ENCODE data around the gene FOXP1. TPM values are rescaled to one million over a fixed set of nuclear protein-coding genes. Genes with fewer than 3 reads are reported as not detected.

Gene FOXP1
- total and polyA plus RNA-seq, 2 of the 13 experiments (the other 11 are each of a cell fraction or from before 2014, with no cell fraction given), result 40.4 to 59.0 TPM

- TF ChIP-seq, protein P1, sequence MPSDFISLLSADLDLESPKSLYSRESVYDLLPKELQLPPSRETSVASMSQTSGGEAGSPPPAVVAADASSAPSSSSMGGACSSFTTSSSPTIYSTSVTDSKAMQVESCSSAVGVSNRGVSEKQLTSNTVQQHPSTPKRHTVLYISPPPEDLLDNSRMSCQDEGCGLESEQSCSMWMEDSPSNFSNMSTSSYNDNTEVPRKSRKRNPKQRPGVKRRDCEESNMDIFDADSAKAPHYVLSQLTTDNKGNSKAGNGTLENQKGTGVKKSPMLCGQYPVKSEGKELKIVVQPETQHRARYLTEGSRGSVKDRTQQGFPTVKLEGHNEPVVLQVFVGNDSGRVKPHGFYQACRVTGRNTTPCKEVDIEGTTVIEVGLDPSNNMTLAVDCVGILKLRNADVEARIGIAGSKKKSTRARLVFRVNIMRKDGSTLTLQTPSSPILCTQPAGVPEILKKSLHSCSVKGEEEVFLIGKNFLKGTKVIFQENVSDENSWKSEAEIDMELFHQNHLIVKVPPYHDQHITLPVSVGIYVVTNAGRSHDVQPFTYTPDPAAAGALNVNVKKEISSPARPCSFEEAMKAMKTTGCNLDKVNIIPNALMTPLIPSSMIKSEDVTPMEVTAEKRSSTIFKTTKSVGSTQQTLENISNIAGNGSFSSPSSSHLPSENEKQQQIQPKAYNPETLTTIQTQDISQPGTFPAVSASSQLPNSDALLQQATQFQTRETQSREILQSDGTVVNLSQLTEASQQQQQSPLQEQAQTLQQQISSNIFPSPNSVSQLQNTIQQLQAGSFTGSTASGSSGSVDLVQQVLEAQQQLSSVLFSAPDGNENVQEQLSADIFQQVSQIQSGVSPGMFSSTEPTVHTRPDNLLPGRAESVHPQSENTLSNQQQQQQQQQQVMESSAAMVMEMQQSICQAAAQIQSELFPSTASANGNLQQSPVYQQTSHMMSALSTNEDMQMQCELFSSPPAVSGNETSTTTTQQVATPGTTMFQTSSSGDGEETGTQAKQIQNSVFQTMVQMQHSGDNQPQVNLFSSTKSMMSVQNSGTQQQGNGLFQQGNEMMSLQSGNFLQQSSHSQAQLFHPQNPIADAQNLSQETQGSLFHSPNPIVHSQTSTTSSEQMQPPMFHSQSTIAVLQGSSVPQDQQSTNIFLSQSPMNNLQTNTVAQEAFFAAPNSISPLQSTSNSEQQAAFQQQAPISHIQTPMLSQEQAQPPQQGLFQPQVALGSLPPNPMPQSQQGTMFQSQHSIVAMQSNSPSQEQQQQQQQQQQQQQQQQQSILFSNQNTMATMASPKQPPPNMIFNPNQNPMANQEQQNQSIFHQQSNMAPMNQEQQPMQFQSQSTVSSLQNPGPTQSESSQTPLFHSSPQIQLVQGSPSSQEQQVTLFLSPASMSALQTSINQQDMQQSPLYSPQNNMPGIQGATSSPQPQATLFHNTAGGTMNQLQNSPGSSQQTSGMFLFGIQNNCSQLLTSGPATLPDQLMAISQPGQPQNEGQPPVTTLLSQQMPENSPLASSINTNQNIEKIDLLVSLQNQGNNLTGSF (CRISPR knock-in tag; IDR thresholded peaks at IDR 0.05), result no peak
- TF ChIP-seq TFDP1 (CRISPR knock-in tag; IDR thresholded peaks at IDR 0.05; ENCODE audit: borderline replicate concordance) (no peak), FLYWCH1 (CRISPR knock-in tag; IDR thresholded peaks at IDR 0.05) (no peak), MBNL3 (CRISPR knock-in tag; conservative IDR thresholded peaks at IDR 0.05) (no peak), RERE (CRISPR knock-in tag; IDR thresholded peaks at IDR 0.05; ENCODE audit: low read depth) (no peak), ZNF205 (CRISPR knock-in tag; IDR thresholded peaks at IDR 0.05) (no peak), ZFYVE20 (CRISPR knock-in tag; IDR thresholded peaks at IDR 0.05; ENCODE audit: borderline replicate concordance, low read depth) (no peak), RXRA (CRISPR knock-in tag; IDR thresholded peaks at IDR 0.05) (no peak), SOX6 (IDR thresholded peaks at IDR 0.05) (no peak), SOX6 (CRISPR knock-in tag; IDR thresholded peaks at IDR 0.05) (peak; percentile 3; the same call in 1 of the 2 replicates), HNRNPLL (IDR thresholded peaks at IDR 0.05; ENCODE audit: low read depth, low read length, poor library complexity, severe bottlenecking) (peak; percentile 45), ZNF232 (CRISPR knock-in tag; IDR thresholded peaks at IDR 0.05; ENCODE audit: borderline replicate concordance) (no peak), JDP2 (CRISPR knock-in tag; IDR thresholded peaks at IDR 0.05; ENCODE audit: borderline replicate concordance) (no peak)
- TF ChIP-seq, protein P2, sequence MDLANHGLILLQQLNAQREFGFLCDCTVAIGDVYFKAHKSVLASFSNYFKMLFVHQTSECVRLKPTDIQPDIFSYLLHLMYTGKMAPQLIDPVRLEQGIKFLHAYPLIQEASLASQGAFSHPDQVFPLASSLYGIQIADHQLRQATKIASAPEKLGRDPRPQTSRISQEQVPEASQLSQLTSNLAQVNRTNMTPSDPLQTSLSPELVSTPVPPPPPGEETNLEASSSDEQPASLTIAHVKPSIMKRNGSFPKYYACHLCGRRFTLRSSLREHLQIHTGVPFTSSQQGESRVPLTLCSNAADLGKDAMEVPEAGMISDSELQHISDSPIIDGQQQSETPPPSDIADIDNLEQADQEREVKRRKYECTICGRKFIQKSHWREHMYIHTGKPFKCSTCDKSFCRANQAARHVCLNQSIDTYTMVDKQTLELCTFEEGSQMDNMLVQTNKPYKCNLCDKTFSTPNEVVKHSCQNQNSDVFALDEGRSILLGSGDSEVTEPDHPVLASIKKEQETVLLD (CRISPR knock-in tag; IDR thresholded peaks at IDR 0.05; ENCODE audit: low read depth), result peak; percentile 58; the same call in 1 of the 2 replicates
Observed at GRCh38 chr3:71583566-71584393, at the start of gene FOXP1 (continued).
